ENCODE measurements around the gene ZNF485.

DNA sequence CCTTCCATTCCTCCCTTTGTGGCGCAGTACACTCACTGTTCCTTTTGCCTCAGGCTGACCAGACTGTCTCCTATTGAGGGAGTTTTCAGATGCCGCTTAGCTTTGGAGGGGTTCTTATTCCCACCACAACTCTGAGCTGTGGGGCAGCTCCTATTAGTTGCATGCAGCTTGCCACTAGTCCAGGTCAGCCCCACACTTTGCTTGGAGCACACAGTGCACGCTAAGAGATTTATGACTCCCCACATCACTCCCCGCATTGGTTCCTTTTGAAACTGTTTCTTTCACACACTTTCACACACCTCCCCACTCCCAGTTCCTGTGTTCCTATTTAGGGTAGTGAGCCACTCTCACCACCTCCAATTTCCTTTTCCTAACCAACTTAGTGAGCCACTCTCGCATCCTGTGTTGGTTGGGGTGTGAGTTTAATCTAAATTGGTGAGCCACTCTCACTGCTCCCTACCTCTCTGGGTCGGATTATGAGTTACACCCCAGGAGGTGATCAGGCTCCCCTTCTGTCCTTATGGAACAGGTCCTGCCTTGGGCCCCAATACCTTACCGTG lies 10.4 kb upstream of the ZNF485 start:
- TF ChIP-seq, protein P1, sequence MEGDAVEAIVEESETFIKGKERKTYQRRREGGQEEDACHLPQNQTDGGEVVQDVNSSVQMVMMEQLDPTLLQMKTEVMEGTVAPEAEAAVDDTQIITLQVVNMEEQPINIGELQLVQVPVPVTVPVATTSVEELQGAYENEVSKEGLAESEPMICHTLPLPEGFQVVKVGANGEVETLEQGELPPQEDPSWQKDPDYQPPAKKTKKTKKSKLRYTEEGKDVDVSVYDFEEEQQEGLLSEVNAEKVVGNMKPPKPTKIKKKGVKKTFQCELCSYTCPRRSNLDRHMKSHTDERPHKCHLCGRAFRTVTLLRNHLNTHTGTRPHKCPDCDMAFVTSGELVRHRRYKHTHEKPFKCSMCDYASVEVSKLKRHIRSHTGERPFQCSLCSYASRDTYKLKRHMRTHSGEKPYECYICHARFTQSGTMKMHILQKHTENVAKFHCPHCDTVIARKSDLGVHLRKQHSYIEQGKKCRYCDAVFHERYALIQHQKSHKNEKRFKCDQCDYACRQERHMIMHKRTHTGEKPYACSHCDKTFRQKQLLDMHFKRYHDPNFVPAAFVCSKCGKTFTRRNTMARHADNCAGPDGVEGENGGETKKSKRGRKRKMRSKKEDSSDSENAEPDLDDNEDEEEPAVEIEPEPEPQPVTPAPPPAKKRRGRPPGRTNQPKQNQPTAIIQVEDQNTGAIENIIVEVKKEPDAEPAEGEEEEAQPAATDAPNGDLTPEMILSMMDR (IDR thresholded peaks at IDR 0.05): no peak
- TF ChIP-seq ZFX (IDR thresholded peaks at IDR 0.05; ENCODE audit: borderline replicate concordance): no peak

All from 22Rv1 (cell line).